Mesothelial cell of epicardium (in vitro differentiated cells): ENCODE data around the gene ANKRD40CL. TPM values are rescaled to one million over a fixed set of nuclear protein-coding genes. Genes with fewer than 3 reads are reported as not detected.

Source experiments
- DNase-seq, 2 experiments: peaks; one replicate each; pipeline ENCODE4 v3.0.0; 2021; ENCODE audit warnings: low spot score in 2 of 2; ENCODE audit not compliant: unreplicated experiment in 2 of 2
- H3K27ac Mint-ChIP-seq: 2 replicates; pipeline ENCODE4 v1.8.0; 2021; ENCODE audit warnings: mixed read lengths
- H3K27me3 Mint-ChIP-seq: 2 replicates; pipeline ENCODE4 v1.8.0; 2021; ENCODE audit warnings: low read depth, mixed read lengths
- H3K36me3 Mint-ChIP-seq: 2 replicates; pipeline ENCODE4 v1.8.0; 2021; ENCODE audit warnings: mixed read lengths
- H3K4me1 Mint-ChIP-seq: 2 replicates; pipeline ENCODE4 v1.8.0; 2021; ENCODE audit warnings: mixed read lengths
- H3K4me3 Mint-ChIP-seq: 2 replicates; pipeline ENCODE4 v1.8.0; 2021; ENCODE audit warnings: mild to moderate bottlenecking, moderate library complexity, mixed read lengths
- H3K9me3 Mint-ChIP-seq: 2 replicates; pipeline ENCODE4 v1.8.0; 2021; ENCODE audit warnings: mixed read lengths
- CTCF ChIP-seq: fragments of 200-600 bp; sonication (generic); IDR thresholded peaks from one replicate; pipeline ENCODE4 v1.5.0; 2021; ENCODE audit warnings: antibody characterized with exemption; ENCODE audit not compliant: unreplicated experiment
- total RNA-seq: library from RNA; stranded (reverse); gene quantifications from 3 replicates; pipeline ENCODE4 v1.2.1, GENCODE V29; 2021

Gene ANKRD40CL
- total RNA-seq, 1 donor from 2014 or later = not detected

GRCh38 chr17:50781167-50781566 is 13.8 kb upstream of the ANKRD40CL start:
- TF ChIP-seq CTCF = no peak
- Mint-ChIP-seq H3K27ac (no peak overlapping the region), H3K4me3 (no peak overlapping the region), H3K36me3 (no peaks in the 10 kb centered on the region), H3K4me1 (peaks cover 5% of the 10 kb centered on the region), H3K27me3 (no peaks in the 10 kb centered on the region), H3K9me3 (no peaks in the 10 kb centered on the region)
- DNase-seq = no peak

GRCh38 chr17:50779747-50780353 is 12.5 kb upstream of the ANKRD40CL start:
- Mint-ChIP-seq H3K27ac (no peak overlapping the region), H3K4me1 (no peaks in the 10 kb centered on the region), H3K36me3 (no peaks in the 10 kb centered on the region), H3K9me3 (no peaks in the 10 kb centered on the region), H3K27me3 (no peaks in the 10 kb centered on the region), H3K4me3 (no peak overlapping the region)
- TF ChIP-seq CTCF = no peak
- no peak for DNase-seq

GRCh38 chr17:50778988-50779387 is 11.7 kb upstream of the ANKRD40CL start:
- no peak overlapping the region for H3K27ac Mint-ChIP-seq
- no peaks in the 10 kb centered on the region for H3K9me3 Mint-ChIP-seq
- H3K36me3 Mint-ChIP-seq = no peaks in the 10 kb centered on the region
- no peaks in the 10 kb centered on the region for H3K4me1 Mint-ChIP-seq
- TF ChIP-seq CTCF = no peak
- H3K27me3 Mint-ChIP-seq = no peaks in the 10 kb centered on the region
- no peak overlapping the region for H3K4me3 Mint-ChIP-seq
- DNase-seq = no peak

GRCh38 chr17:50778471-50778870 is 11.2 kb upstream of the ANKRD40CL start:
- Mint-ChIP-seq H3K27me3 (no peaks in the 10 kb centered on the region), H3K9me3 (no peaks in the 10 kb centered on the region), H3K4me3 (no peak overlapping the region), H3K27ac (no peak overlapping the region), H3K36me3 (no peaks in the 10 kb centered on the region), H3K4me1 (no peaks in the 10 kb centered on the region)
- TF ChIP-seq CTCF = no peak
- DNase-seq = no peak

GRCh38 chr17:50775926-50776325 is 8.6 kb upstream of the ANKRD40CL start:
- Mint-ChIP-seq H3K4me3 (no peak overlapping the region), H3K27me3 (no peaks in the 10 kb centered on the region), H3K36me3 (no peaks in the 10 kb centered on the region), H3K27ac (no peak overlapping the region), H3K4me1 (no peaks in the 10 kb centered on the region), H3K9me3 (no peaks in the 10 kb centered on the region)
- no peak for DNase-seq
- no peak for TF ChIP-seq CTCF
